HL-60 (cell line): Measurements from ENCODE around the gene TRUB1.

Experiments
- DNase-seq, 2 experiments: peaks; one replicate each; pipeline ENCODE4 v3.0.0-alpha.2; 2010 to 2020; ENCODE audit warnings: low read depth in 1 of 2, low spot score in 1 of 2
- H3K27ac ChIP-seq: fragments of 250-450 bp; sonication (Bioruptor Pico); replicated peaks from 2 replicates; pipeline ENCODE4 v1.5.1; 2020; ENCODE audit warnings: mild to moderate bottlenecking, moderate library complexity
- H3K27me3 ChIP-seq: fragments of 250-450 bp; sonication (Bioruptor Pico); 2 replicates; pipeline ENCODE4 v1.5.1; 2021; ENCODE audit warnings: mild to moderate bottlenecking, moderate library complexity; ENCODE audit not compliant: insufficient read depth, poor library complexity, severe bottlenecking
- H3K4me3 ChIP-seq: replicated peaks from 2 replicates; pipeline ENCODE4 v1.5.1; 2011; ENCODE audit warnings: mild to moderate bottlenecking, control low read depth, low read length; ENCODE audit not compliant: insufficient read depth
- GABPA ChIP-seq: IDR thresholded peaks from 2 replicates; pipeline ENCODE4 v1.6.1; 2012; ENCODE audit warnings: low read depth
- POLR2AphosphoS5 ChIP-seq: IDR thresholded peaks from 2 replicates; pipeline ENCODE4 v1.6.1; 2012; ENCODE audit warnings: low read depth
- SPI1 ChIP-seq: IDR thresholded peaks from 2 replicates; pipeline ENCODE4 v1.6.1; 2012; ENCODE audit warnings: low read depth, mild to moderate bottlenecking, borderline replicate concordance
- TF ChIP-seq, protein P1 (sequence below): IDR thresholded peaks from one replicate; pipeline ENCODE4 v1.5.1; 2011; ENCODE audit warnings: low read length, control low read depth, inconsistent platforms; ENCODE audit not compliant: insufficient read depth
- TF ChIP-seq, protein P2 (sequence below): IDR thresholded peaks from 2 replicates; pipeline ENCODE4 v1.6.1; 2012; ENCODE audit warnings: low read depth; ENCODE audit not compliant: insufficient replicate concordance

Gene TRUB1

DNA sequence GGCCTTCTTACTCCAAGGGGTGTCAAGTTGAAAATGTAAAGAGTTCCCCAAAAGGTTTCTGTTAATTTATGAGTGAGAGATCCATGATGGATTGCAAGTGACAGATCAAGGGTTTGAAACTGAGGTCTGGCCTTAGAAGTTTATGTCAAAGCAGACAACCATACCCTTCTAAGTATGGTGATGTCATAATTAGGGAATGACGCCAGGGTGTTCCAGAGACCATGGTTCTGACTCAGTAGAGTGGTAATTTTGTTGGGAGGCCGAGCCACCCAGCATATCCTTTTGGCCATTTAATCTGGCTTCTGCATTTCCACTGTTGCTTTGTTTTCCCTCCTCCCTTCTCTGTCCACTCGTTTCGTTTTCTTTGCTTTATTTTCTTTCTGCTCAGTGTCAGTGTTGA lies 2.7 kb downstream of the TRUB1 start:
- Histone ChIP-seq H3K27me3 (no peaks in the 10 kb centered on the region), H3K4me3 (no peak overlapping the region), H3K27ac (no peak overlapping the region)
- TF ChIP-seq SPI1 = no peak
- TF ChIP-seq, protein P1, sequence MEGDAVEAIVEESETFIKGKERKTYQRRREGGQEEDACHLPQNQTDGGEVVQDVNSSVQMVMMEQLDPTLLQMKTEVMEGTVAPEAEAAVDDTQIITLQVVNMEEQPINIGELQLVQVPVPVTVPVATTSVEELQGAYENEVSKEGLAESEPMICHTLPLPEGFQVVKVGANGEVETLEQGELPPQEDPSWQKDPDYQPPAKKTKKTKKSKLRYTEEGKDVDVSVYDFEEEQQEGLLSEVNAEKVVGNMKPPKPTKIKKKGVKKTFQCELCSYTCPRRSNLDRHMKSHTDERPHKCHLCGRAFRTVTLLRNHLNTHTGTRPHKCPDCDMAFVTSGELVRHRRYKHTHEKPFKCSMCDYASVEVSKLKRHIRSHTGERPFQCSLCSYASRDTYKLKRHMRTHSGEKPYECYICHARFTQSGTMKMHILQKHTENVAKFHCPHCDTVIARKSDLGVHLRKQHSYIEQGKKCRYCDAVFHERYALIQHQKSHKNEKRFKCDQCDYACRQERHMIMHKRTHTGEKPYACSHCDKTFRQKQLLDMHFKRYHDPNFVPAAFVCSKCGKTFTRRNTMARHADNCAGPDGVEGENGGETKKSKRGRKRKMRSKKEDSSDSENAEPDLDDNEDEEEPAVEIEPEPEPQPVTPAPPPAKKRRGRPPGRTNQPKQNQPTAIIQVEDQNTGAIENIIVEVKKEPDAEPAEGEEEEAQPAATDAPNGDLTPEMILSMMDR = no peak
- no peak for TF ChIP-seq GABPA
- TF ChIP-seq, protein P2, sequence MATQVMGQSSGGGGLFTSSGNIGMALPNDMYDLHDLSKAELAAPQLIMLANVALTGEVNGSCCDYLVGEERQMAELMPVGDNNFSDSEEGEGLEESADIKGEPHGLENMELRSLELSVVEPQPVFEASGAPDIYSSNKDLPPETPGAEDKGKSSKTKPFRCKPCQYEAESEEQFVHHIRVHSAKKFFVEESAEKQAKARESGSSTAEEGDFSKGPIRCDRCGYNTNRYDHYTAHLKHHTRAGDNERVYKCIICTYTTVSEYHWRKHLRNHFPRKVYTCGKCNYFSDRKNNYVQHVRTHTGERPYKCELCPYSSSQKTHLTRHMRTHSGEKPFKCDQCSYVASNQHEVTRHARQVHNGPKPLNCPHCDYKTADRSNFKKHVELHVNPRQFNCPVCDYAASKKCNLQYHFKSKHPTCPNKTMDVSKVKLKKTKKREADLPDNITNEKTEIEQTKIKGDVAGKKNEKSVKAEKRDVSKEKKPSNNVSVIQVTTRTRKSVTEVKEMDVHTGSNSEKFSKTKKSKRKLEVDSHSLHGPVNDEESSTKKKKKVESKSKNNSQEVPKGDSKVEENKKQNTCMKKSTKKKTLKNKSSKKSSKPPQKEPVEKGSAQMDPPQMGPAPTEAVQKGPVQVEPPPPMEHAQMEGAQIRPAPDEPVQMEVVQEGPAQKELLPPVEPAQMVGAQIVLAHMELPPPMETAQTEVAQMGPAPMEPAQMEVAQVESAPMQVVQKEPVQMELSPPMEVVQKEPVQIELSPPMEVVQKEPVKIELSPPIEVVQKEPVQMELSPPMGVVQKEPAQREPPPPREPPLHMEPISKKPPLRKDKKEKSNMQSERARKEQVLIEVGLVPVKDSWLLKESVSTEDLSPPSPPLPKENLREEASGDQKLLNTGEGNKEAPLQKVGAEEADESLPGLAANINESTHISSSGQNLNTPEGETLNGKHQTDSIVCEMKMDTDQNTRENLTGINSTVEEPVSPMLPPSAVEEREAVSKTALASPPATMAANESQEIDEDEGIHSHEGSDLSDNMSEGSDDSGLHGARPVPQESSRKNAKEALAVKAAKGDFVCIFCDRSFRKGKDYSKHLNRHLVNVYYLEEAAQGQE = no peak
- TF ChIP-seq POLR2AphosphoS5 = no peak
- DNase-seq = no peak

DNA sequence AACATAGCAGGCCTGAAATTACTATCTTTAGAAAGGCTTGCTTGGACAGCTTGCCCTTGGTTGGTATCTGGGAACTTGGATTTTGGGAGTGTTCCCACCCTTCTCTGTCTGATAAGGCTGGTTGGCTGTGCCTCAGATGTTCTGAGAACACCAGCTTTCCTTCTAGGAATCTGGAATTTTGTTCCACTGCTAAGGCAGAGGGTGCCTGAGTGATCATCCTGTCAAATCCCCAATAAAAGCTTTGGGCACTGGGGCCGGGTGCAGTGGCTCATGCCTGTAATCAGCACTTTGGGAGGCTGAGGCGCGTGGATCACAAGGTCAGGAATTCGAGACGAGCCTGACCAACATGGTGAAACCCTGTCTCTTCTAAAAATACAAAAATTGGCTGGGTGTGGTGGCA lies 5.0 kb downstream of the TRUB1 start:
- DNase-seq = no peak
- TF ChIP-seq, protein P1 = no peak
- TF ChIP-seq, protein P2 = no peak
- TF ChIP-seq GABPA (no peak), SPI1 (no peak), POLR2AphosphoS5 (no peak)
- Histone ChIP-seq H3K27me3 (no peaks in the 10 kb centered on the region), H3K27ac (no peak overlapping the region), H3K4me3 (no peak overlapping the region)

DNA sequence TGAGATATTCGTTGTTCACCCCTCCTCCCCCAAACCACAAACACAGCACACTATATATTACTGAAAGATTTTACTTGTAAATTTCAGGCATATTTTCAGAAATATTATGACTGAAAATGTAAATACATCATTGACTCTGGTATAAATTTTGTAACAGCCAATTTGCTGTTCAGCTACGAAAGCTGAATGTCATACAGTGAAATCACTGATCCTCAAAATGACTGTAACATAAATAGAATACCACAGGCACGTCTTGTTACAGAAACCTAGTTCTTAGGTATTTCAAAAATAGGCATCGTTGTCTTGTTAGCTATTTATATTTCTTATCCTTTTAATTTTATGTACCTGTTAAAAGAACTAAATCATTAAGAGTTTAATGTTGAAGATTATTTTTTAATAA lies 15.1 kb downstream of the TRUB1 start:
- Histone ChIP-seq H3K4me3 (no peak overlapping the region), H3K27me3 (no peaks in the 10 kb centered on the region), H3K27ac (no peak overlapping the region)
- TF ChIP-seq, protein P1 = no peak
- TF ChIP-seq GABPA (no peak), SPI1 (no peak), POLR2AphosphoS5 (no peak)
- TF ChIP-seq, protein P2 = no peak
- DNase-seq = no peak
